GM23338 (cell line): ENCODE data around the gene LRCH4. TPM values are rescaled to one million over a fixed set of nuclear protein-coding genes. Genes with fewer than 3 reads are reported as not detected.

Experiments
- ATAC-seq: fragments of 200-7000 bp; cut with Tn5 transposase; 3 replicates; pipeline ENCODE4 v1.9.1; 2020
- DNase-seq: peaks from one replicate; pipeline ENCODE4 v3.0.0-alpha.2; 2015; ENCODE audit warnings: low spot score
- H2AFZ ChIP-seq: fragments of 200-600 bp; sonication (generic); 2 replicates; pipeline ENCODE4 v1.8.0; 2016; ENCODE audit warnings: antibody characterized with exemption, mild to moderate bottlenecking, moderate library complexity
- H3F3A ChIP-seq: fragments of 200-600 bp; sonication (generic); replicated peaks from 2 replicates; pipeline ENCODE4 v1.8.0; 2017; ENCODE audit warnings: antibody characterized with exemption, mixed run types, low read depth
- H3K27ac ChIP-seq: fragments of 200-600 bp; sonication (generic); 2 replicates; pipeline ENCODE4 v1.6.1; 2016; ENCODE audit warnings: low read depth
- H3K27me3 ChIP-seq: fragments of 200-600 bp; sonication (generic); 2 replicates; pipeline ENCODE4 v1.8.0; 2016; ENCODE audit warnings: mild to moderate bottlenecking, mixed run types, moderate library complexity; ENCODE audit not compliant: insufficient read depth
- H3K36me3 ChIP-seq: fragments of 200-600 bp; sonication (generic); 2 replicates; pipeline ENCODE4 v1.8.0; 2016; ENCODE audit warnings: mild to moderate bottlenecking; ENCODE audit not compliant: insufficient read depth
- H3K4me1 ChIP-seq: fragments of 200-600 bp; sonication (generic); 2 replicates; pipeline ENCODE4 v1.8.0; 2016; ENCODE audit warnings: mild to moderate bottlenecking, moderate library complexity; ENCODE audit not compliant: insufficient read depth
- H3K4me2 ChIP-seq: fragments of 200-600 bp; sonication (generic); 2 replicates; pipeline ENCODE4 v1.7.1; 2017; ENCODE audit warnings: mixed run types
- H3K4me3 ChIP-seq: fragments of 200-600 bp; sonication (generic); 2 replicates; pipeline ENCODE4 v1.6.1; 2016; ENCODE audit warnings: mixed run types
- H3K79me2 ChIP-seq: fragments of 200-600 bp; sonication (generic); replicated peaks from 2 replicates; pipeline ENCODE4 v1.8.0; 2017; ENCODE audit warnings: mild to moderate bottlenecking; ENCODE audit not compliant: insufficient read depth
- H3K9me2 ChIP-seq: fragments of 200-600 bp; sonication (generic); 2 replicates; pipeline ENCODE4 v1.8.0; 2017; ENCODE audit not compliant: insufficient read depth
- H4K20me1 ChIP-seq: fragments of 200-600 bp; sonication (generic); replicated peaks from 2 replicates; pipeline ENCODE4 v1.8.0; 2017; ENCODE audit warnings: mild to moderate bottlenecking; ENCODE audit not compliant: insufficient read depth
- H3K27ac Mint-ChIP-seq: 2 replicates; pipeline ENCODE4 v1.8.0; 2020; ENCODE audit warnings: inconsistent platforms, mild to moderate bottlenecking, moderate library complexity, mixed read lengths
- H3K27me3 Mint-ChIP-seq: 3 replicates; pipeline ENCODE4 v1.8.0; 2022; ENCODE audit warnings: low read depth, mild to moderate bottlenecking, moderate library complexity, mixed read lengths, inconsistent platforms; ENCODE audit not compliant: insufficient read depth, poor library complexity
- H3K36me3 Mint-ChIP-seq: 3 replicates; pipeline ENCODE4 v1.8.0; 2021; ENCODE audit warnings: low read depth, mild to moderate bottlenecking, inconsistent platforms, moderate library complexity, mixed read lengths
- H3K4me1 Mint-ChIP-seq: 3 replicates; pipeline ENCODE4 v1.8.0; 2020; ENCODE audit warnings: mild to moderate bottlenecking, inconsistent platforms, mixed read lengths
- H3K4me3 Mint-ChIP-seq: 3 replicates; pipeline ENCODE4 v1.8.0; 2021; ENCODE audit warnings: moderate library complexity, mild to moderate bottlenecking, inconsistent platforms, mixed read lengths
- H3K9me3 Mint-ChIP-seq: 3 replicates; pipeline ENCODE4 v1.8.0; 2020; ENCODE audit warnings: moderate library complexity, mild to moderate bottlenecking, inconsistent platforms, mixed read lengths
- CTCF ChIP-seq, 2 experiments: fragments of 200-600 bp in 1 of 2; sonication (generic) in 1 of 2; conservative IDR thresholded peaks; 2 replicates each; pipeline versions ENCODE4 v1.5.1 to v1.6.1; 2016 to 2017; ENCODE audit warnings: antibody characterized with exemption in 2 of 2, low read depth in 2 of 2, mild to moderate bottlenecking in 2 of 2, moderate library complexity in 1 of 2
- ETS1 ChIP-seq: IDR thresholded peaks from 2 replicates; pipeline ENCODE4 v1.6.1; 2016; ENCODE audit warnings: antibody characterized with exemption
- EZH2 ChIP-seq: fragments of 200-600 bp; sonication (generic); IDR thresholded peaks from one replicate; pipeline ENCODE4 v1.8.0; 2017; ENCODE audit warnings: antibody characterized with exemption, mild to moderate bottlenecking, low read depth; ENCODE audit not compliant: unreplicated experiment
- JUNB ChIP-seq: IDR thresholded peaks from one replicate; pipeline ENCODE4 v1.6.1; 2016; ENCODE audit warnings: antibody characterized with exemption; ENCODE audit not compliant: unreplicated experiment
- POLR2AphosphoS5 ChIP-seq: IDR thresholded peaks from 2 replicates; pipeline ENCODE4 v1.6.1; 2016; ENCODE audit warnings: antibody characterized with exemption, low read depth
- REST ChIP-seq: IDR thresholded peaks from one replicate; pipeline ENCODE4 v1.6.1; 2018; ENCODE audit warnings: antibody characterized with exemption; ENCODE audit not compliant: unreplicated experiment
- STAT1 ChIP-seq: IDR thresholded peaks from one replicate; pipeline ENCODE4 v1.6.1; 2016; ENCODE audit warnings: antibody characterized with exemption; ENCODE audit not compliant: unreplicated experiment
- ZNF462 ChIP-seq: fragments of 250-450 bp; sonication (Bioruptor Pico); IDR thresholded peaks from 2 replicates; pipeline ENCODE4 v1.5.0; 2020; ENCODE audit warnings: mild to moderate bottlenecking, moderate library complexity
- polyA plus RNA-seq: library from polyadenylated mRNA; unstranded; fragments of >200 nt; fragmentation: Nextera tagmentation; extraction: Ambion mirVana; gene quantifications from 2 replicates; pipeline ENCODE4 v1.2.1, GENCODE V29; 2016
- total RNA-seq: library from RNA; depleted of rRNA; stranded (reverse); fragments of >200 nt; shearing (Covaris generic); gene quantifications from 2 replicates; pipeline ENCODE4 v1.2.3, GENCODE V29; 2014

LRCH4 gene
- total and polyA plus RNA-seq, 2 experiments from 2014 or later, result 21.4 to 51.0 TPM

GRCh38 chr7:100547872-100548271 lies 38.1 kb downstream of the LRCH4 start:
- TF ChIP-seq POLR2AphosphoS5, result no peak
- no peak for TF ChIP-seq CTCF (conservative IDR thresholded peaks at IDR 0.05; ENCODE audit: low read depth in 2 of 2)
- TF ChIP-seq REST, result no peak
- TF ChIP-seq ETS1, result no peak
- no peak for TF ChIP-seq STAT1
- TF ChIP-seq ZNF462, result no peak
- no peak for TF ChIP-seq EZH2
- no peak for TF ChIP-seq JUNB
- Histone ChIP-seq H4K20me1 (no peaks in the 10 kb centered on the region), H2AFZ (no peak overlapping the region), H3K27ac (no peak overlapping the region), H3K4me3 (no peak overlapping the region), H3K9me2 (no peaks in the 10 kb centered on the region), H3K36me3 (no peaks in the 10 kb centered on the region), H3K27me3 (no peaks in the 10 kb centered on the region), H3K79me2 (peaks cover 13% of the 10 kb centered on the region), H3K4me1 (peaks cover 39% of the 10 kb centered on the region), H3K4me2 (no peak overlapping the region), H3F3A (peaks cover 12% of the 10 kb centered on the region; the same call in 1 of the 2 replicates)
- Mint-ChIP-seq H3K4me1 (peaks cover 50% of the 10 kb centered on the region), H3K4me3 (no peak overlapping the region), H3K27ac (peak overlapping the region; percentile 59; the same call in 1 of the 2 replicates), H3K9me3 (no peaks in the 10 kb centered on the region; the same call in 2 of the 3 replicates), H3K36me3 (peaks cover 6% of the 10 kb centered on the region), H3K27me3 (peaks cover 3% of the 10 kb centered on the region)
- peak; percentile 42 for ATAC-seq
- DNase-seq, result no peak
